Transverse colon (tissue), 4 donors: Measurements from ENCODE around the gene TRMT10B.

Experiments
- CTCF ChIP-seq, 5 experiments: fragments of 200-600 bp in 3 of 5; fragments of 450-650 bp in 2 of 5; sonication (generic) in 3 of 5; IDR thresholded peaks; 1 replicate in 2 of 5; 2 replicates in 3 of 5; pipeline ENCODE4 v1.5.1; 2016 to 2017; ENCODE audit warnings: antibody characterized with exemption in 5 of 5, inconsistent platforms in 3 of 5, mild to moderate bottlenecking in 2 of 5, moderate library complexity in 1 of 5
- EP300 ChIP-seq: sonication (generic); formaldehyde crosslinking; IDR thresholded peaks from one replicate; pipeline ENCODE4 v1.6.1; 2017; ENCODE audit warnings: antibody characterized with exemption, low read depth
- POLR2A ChIP-seq: fragments of 450-650 bp; IDR thresholded peaks from one replicate; pipeline ENCODE4 v1.6.1; 2016; ENCODE audit warnings: antibody characterized with exemption, mild to moderate bottlenecking, moderate library complexity
- POLR2AphosphoS5 ChIP-seq, 3 donors: sonication (generic); formaldehyde crosslinking; IDR thresholded peaks; one replicate each; pipeline ENCODE4 v1.6.1; 2016; ENCODE audit warnings: antibody characterized with exemption in 3 of 3

DNA sequence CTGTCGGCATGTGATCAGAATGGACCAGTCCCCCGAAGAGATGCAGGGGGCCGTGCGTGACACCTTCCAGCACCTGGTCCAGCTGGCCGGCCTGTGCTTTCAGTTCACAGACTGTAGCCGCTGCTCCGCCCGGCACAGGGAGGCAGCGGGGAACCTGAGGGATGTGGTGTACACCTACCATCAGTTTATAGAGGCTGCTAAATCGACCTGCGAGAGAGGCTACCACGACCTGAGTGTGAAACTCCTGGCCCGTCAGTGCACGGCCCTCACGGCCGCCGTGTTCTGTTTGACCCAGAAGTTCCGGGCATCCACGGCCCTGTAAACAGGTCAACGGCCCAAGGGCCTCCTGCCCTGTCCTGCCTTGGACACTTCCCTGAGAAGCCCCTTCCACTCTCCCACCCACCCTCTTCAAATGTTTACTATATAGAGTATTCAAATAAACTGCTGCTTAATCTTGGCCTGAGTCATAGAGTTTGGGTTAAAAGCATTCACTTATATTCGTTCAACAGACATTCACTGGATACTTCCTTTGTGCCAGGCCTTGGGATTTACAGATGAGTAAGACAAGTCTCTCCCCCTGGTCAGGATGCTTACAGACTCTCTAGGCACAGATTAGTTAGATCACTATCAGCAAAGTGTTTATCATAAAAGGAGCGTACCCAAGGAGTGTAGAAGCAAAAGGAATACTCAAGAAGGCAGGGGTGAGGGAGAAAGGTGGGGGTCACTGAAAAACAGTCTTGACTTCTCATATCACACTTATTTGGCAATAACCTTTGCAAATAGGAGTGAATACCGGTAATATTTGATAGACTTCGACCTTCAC, 6.9 kb upstream of the TRMT10B start:
- no peak for TF ChIP-seq CTCF (IDR thresholded peaks at IDR 0.05)
- no peak for TF ChIP-seq POLR2A
- TF ChIP-seq POLR2AphosphoS5 (IDR thresholded peaks at IDR 0.05): no peak
- no peak for TF ChIP-seq EP300
